H1 (cell line): ENCODE measurements around the gene EEF1AKMT3. TPM values are rescaled to one million over a fixed set of nuclear protein-coding genes. Genes with fewer than 3 reads are reported as not detected.

ENCODE experiments used
- CTCF ChIA-PET: fragments of 300-600 bp; sonication (Branson Sonifier 250); formaldehyde crosslinking; loops from one replicate; lab custom pipeline; 2021; ENCODE audit not compliant: partially characterized antibody; lab: Charles Lee
- POLR2A ChIA-PET: fragments of 300-600 bp; sonication (Branson Sonifier 250); formaldehyde crosslinking; loops from one replicate; lab custom pipeline; 2021; ENCODE audit warnings: inconsistent platforms; ENCODE audit not compliant: partially characterized antibody; lab: Charles Lee
- DNase-seq, 2 experiments: peaks; one replicate each; pipeline versions ENCODE4 v3.0.0 to v3.0.0-alpha.2; 2010 to 2022; ENCODE audit warnings: low spot score in 2 of 2, low read depth in 1 of 2, mixed read lengths in 1 of 2
- FAIRE-seq: peaks from 2 replicates; lab custom pipeline; 2011; peaks lifted over from hg19 to GRCh38; lab: Jason Lieb, UNC
- H2AFZ ChIP-seq: 2 replicates; pipeline ENCODE4 v1.8.1; 2012; ENCODE audit warnings: low read length, inconsistent platforms
- H2AK5ac ChIP-seq: 2 replicates; pipeline ENCODE4 v1.6.1; 2013; ENCODE audit warnings: low read depth, low read length
- H2BK120ac ChIP-seq: replicated peaks from 2 replicates; pipeline ENCODE3; 2013; ENCODE audit warnings: low read depth, low read length, inconsistent platforms
- H2BK12ac ChIP-seq: 2 replicates; pipeline ENCODE4 v1.6.1; 2013; ENCODE audit warnings: low read depth, low read length
- H2BK15ac ChIP-seq: 2 replicates; pipeline ENCODE4 v1.6.1; 2013; ENCODE audit warnings: low read length
- H2BK20ac ChIP-seq: 2 replicates; pipeline ENCODE4 v1.6.1; 2013; ENCODE audit warnings: low read length
- H2BK5ac ChIP-seq: 2 replicates; pipeline ENCODE4 v1.6.1; 2013; ENCODE audit warnings: low read depth, low read length
- H3K14ac ChIP-seq: 2 replicates; pipeline ENCODE4 v1.6.1; 2013; ENCODE audit warnings: inconsistent platforms; ENCODE audit not compliant: insufficient read length
- H3K18ac ChIP-seq: 2 replicates; pipeline ENCODE4 v1.6.1; 2013; ENCODE audit warnings: low read length; ENCODE audit errors: extremely low read depth
- H3K23ac ChIP-seq: 2 replicates; pipeline ENCODE4 v1.6.1; 2013; ENCODE audit warnings: inconsistent platforms; ENCODE audit not compliant: insufficient read length
- H3K23me2 ChIP-seq: 2 replicates; pipeline ENCODE4 v1.6.1; 2013; ENCODE audit warnings: low read depth, low read length
- H3K27ac ChIP-seq: 2 replicates; pipeline ENCODE4 v1.6.1; 2011; ENCODE audit warnings: low read depth, low read length, inconsistent platforms
- H3K27me3 ChIP-seq, 4 experiments: replicated peaks in 1 of 4; 1 replicate in 1 of 4; 2 replicates in 3 of 4; pipeline versions ENCODE4 v1.6.1 to v1.8.1; 2011 to 2013; ENCODE audit warnings: low read length in 3 of 4, mild to moderate bottlenecking in 3 of 4, inconsistent platforms in 2 of 4, mixed read lengths in 2 of 4, moderate library complexity in 1 of 4; ENCODE audit not compliant: control insufficient read depth in 3 of 4, insufficient read depth in 3 of 4; ENCODE audit errors: extremely low read depth in 1 of 4
- H3K36me3 ChIP-seq, 4 experiments: 2 replicates each; pipeline versions ENCODE4 v1.6.1 to v1.8.1; 2011 to 2013; ENCODE audit warnings: mild to moderate bottlenecking in 4 of 4, low read length in 3 of 4, moderate library complexity in 2 of 4, control low read depth in 1 of 4, inconsistent platforms in 1 of 4; ENCODE audit not compliant: insufficient read depth in 4 of 4, control insufficient read depth in 2 of 4
- H3K4ac ChIP-seq: replicated peaks from 2 replicates; pipeline ENCODE3; 2013; ENCODE audit warnings: low read length, low read depth, mixed read lengths, inconsistent platforms; ENCODE audit not compliant: insufficient read length
- H3K4me1 ChIP-seq, 4 experiments: replicated peaks in 1 of 4; 1 replicate in 1 of 4; 2 replicates in 3 of 4; pipeline versions ENCODE4 v1.6.1 to v1.8.1; 2011 to 2013; ENCODE audit warnings: low read length in 3 of 4, inconsistent platforms in 2 of 4, mixed read lengths in 1 of 4; ENCODE audit not compliant: insufficient read depth in 4 of 4, control insufficient read depth in 3 of 4
- H3K4me2 ChIP-seq, 2 experiments: 2 replicates each; pipeline versions ENCODE4 v1.6.1 to v1.8.1; 2011 to 2013; ENCODE audit warnings: low read depth in 2 of 2, low read length in 2 of 2, control low read depth in 1 of 2, inconsistent platforms in 1 of 2, mild to moderate bottlenecking in 1 of 2; ENCODE audit not compliant: insufficient read depth in 1 of 2
- H3K4me3 ChIP-seq, 4 experiments: fragments of 200-600, 300-600 bp in 1 of 4; sonication (generic), shearing (Covaris generic), sonication (Bioruptor Twin) in 1 of 4; 2 replicates each; pipeline versions ENCODE4 v1.5.1 to v1.8.1; 2011 to 2016; ENCODE audit warnings: low read length in 4 of 4, low read depth in 3 of 4, control low read depth in 2 of 4, inconsistent platforms in 2 of 4, mild to moderate bottlenecking in 2 of 4, mixed read lengths in 1 of 4, moderate library complexity in 1 of 4; ENCODE audit not compliant: insufficient read depth in 2 of 4; ENCODE audit errors: extremely low read depth in 1 of 4
- H3K56ac ChIP-seq: replicated peaks from 2 replicates; pipeline ENCODE3; 2013; ENCODE audit warnings: low read depth, mild to moderate bottlenecking, mixed read lengths, low read length, inconsistent platforms; ENCODE audit not compliant: insufficient read length
- H3K79me1 ChIP-seq: 2 replicates; pipeline ENCODE4 v1.6.1; 2013; ENCODE audit warnings: low read depth, low read length, control low read depth
- H3K79me2 ChIP-seq, 2 experiments: 2 replicates each; pipeline versions ENCODE4 v1.6.1 to v1.8.1; 2012 to 2013; ENCODE audit warnings: low read length in 2 of 2, mild to moderate bottlenecking in 2 of 2, inconsistent platforms in 1 of 2; ENCODE audit not compliant: insufficient read depth in 2 of 2, control insufficient read depth in 1 of 2
- H3K9ac ChIP-seq, 4 experiments: replicated peaks in 1 of 4; 1 replicate in 1 of 4; 2 replicates in 3 of 4; pipeline versions ENCODE4 v1.6.1 to v1.8.1; 2011 to 2013; ENCODE audit warnings: low read depth in 3 of 4, low read length in 3 of 4, control low read depth in 2 of 4, mild to moderate bottlenecking in 2 of 4, moderate library complexity in 2 of 4, inconsistent platforms in 1 of 4; ENCODE audit errors: extremely low read depth in 1 of 4
- H3K9me3 ChIP-seq, 2 experiments: 2 replicates each; pipeline versions ENCODE4 v1.6.1 to v1.8.1; 2012 to 2013; ENCODE audit warnings: mild to moderate bottlenecking in 2 of 2, moderate library complexity in 2 of 2, control low read depth in 1 of 2, inconsistent platforms in 1 of 2, low read depth in 1 of 2, low read length in 1 of 2, mixed read lengths in 1 of 2; ENCODE audit not compliant: insufficient read depth in 2 of 2
- H4K20me1 ChIP-seq, 2 experiments: replicated peaks in 1 of 2; 2 replicates each; pipeline versions ENCODE3 to v1.8.1; 2011 to 2013; ENCODE audit warnings: inconsistent platforms in 2 of 2, low read length in 2 of 2, mild to moderate bottlenecking in 1 of 2; ENCODE audit not compliant: insufficient read depth in 2 of 2, control insufficient read depth in 1 of 2
- H4K5ac ChIP-seq: 2 replicates; pipeline ENCODE4 v1.6.1; 2013; ENCODE audit warnings: low read length, low read depth, mixed read lengths, inconsistent platforms; ENCODE audit not compliant: insufficient read length
- H4K8ac ChIP-seq: 2 replicates; pipeline ENCODE4 v1.8.0; 2013; ENCODE audit warnings: mild to moderate bottlenecking, moderate library complexity, low read length, inconsistent platforms; ENCODE audit not compliant: insufficient read depth; ENCODE audit errors: extremely low read depth
- H4K91ac ChIP-seq: replicated peaks from 2 replicates; pipeline ENCODE3; 2013; ENCODE audit warnings: low read length, mixed read lengths, inconsistent platforms; ENCODE audit not compliant: insufficient read length
- BCL11A ChIP-seq, 2 experiments: IDR thresholded peaks; one replicate each; pipeline ENCODE4 v1.6.1; 2011; ENCODE audit warnings: low read depth in 2 of 2, low read length in 2 of 2, mild to moderate bottlenecking in 2 of 2
- BRCA1 ChIP-seq: IDR thresholded peaks from 2 replicates; pipeline ENCODE4 v1.6.1; 2012; ENCODE audit warnings: low read depth, low read length, improper control_type of control experiment
- CHD1 ChIP-seq: IDR thresholded peaks from 2 replicates; pipeline ENCODE4 v1.6.1; 2012; ENCODE audit warnings: low read depth, low read length, improper control_type of control experiment
- CREB1 ChIP-seq: IDR thresholded peaks from 2 replicates; pipeline ENCODE4 v1.6.1; 2012; ENCODE audit warnings: inconsistent platforms
- EGR1 ChIP-seq: IDR thresholded peaks from 2 replicates; pipeline ENCODE4 v1.6.1; 2011; ENCODE audit warnings: low read depth, low read length, borderline replicate concordance
- JUN ChIP-seq: IDR thresholded peaks from 2 replicates; pipeline ENCODE4 v1.6.1; 2011; ENCODE audit warnings: low read depth, mild to moderate bottlenecking, improper control_type of control experiment, low read length
- KDM5A ChIP-seq: fragments of 200-600 bp; IDR thresholded peaks from 2 replicates; pipeline ENCODE4 v1.7.1; 2012; ENCODE audit warnings: mild to moderate bottlenecking, low read length, inconsistent platforms, mixed read lengths
- POLR2A ChIP-seq, 2 experiments: IDR thresholded peaks; 1 replicate in 1 of 2; 2 replicates in 1 of 2; pipeline ENCODE4 v1.6.1; 2011; ENCODE audit warnings: low read depth in 2 of 2, low read length in 2 of 2, mild to moderate bottlenecking in 2 of 2; ENCODE audit errors: control extremely low read depth in 1 of 2
- RBBP5 ChIP-seq: IDR thresholded peaks from 2 replicates; pipeline ENCODE4 v1.7.1; 2012; ENCODE audit warnings: low read depth, mild to moderate bottlenecking, inconsistent platforms, low read length, moderate library complexity, borderline replicate concordance
- SAP30 ChIP-seq: fragments of 300-600 bp; sonication (generic); IDR thresholded peaks from 2 replicates; pipeline ENCODE4 v1.7.1; 2012; ENCODE audit warnings: low read length, moderate library complexity, mild to moderate bottlenecking, inconsistent platforms; ENCODE audit not compliant: insufficient read depth, insufficient replicate concordance
- SP1 ChIP-seq: IDR thresholded peaks from 2 replicates; pipeline ENCODE4 v1.6.1; 2011; ENCODE audit warnings: low read depth, low read length
- SP4 ChIP-seq: IDR thresholded peaks from 2 replicates; pipeline ENCODE4 v1.6.1; 2012; ENCODE audit warnings: low read length, inconsistent platforms
- TAF1 ChIP-seq: IDR thresholded peaks from 2 replicates; pipeline ENCODE4 v1.6.1; 2011; ENCODE audit warnings: mild to moderate bottlenecking, low read depth, low read length
- TBP ChIP-seq: IDR thresholded peaks from 2 replicates; pipeline ENCODE4 v1.6.1; 2011; ENCODE audit warnings: low read depth, low read length, improper control_type of control experiment
- ZNF274 ChIP-seq: IDR thresholded peaks from 2 replicates; pipeline ENCODE4 v1.7.0; 2012; ENCODE audit warnings: low read length, borderline replicate concordance; ENCODE audit errors: extremely low read depth
- WGBS, 2 experiments: shearing (Covaris generic) in 1 of 2; methylation state at CpG; one replicate each; pipeline versions ENCODE4 v1.1.6 to v1.1.7; 2013 to 2015; ENCODE audit warnings: low lambda C conversion rate in 2 of 2, mixed read lengths in 2 of 2, inconsistent platforms in 1 of 2, low coverage in 1 of 2, missing lambda C conversion rate in 1 of 2; ENCODE audit not compliant: insufficient replicate concordance in 2 of 2, insufficient coverage in 1 of 2, insufficient read length in 1 of 2; ENCODE audit errors: extremely low coverage in 1 of 2, missing lambda C conversion rate in 1 of 2; 5-methylcytosine and 5-hydroxymethylcytosine counted together
- polyA plus RNA-seq, 7 experiments: library from polyadenylated mRNA; depleted of rRNA in 3 of 7; stranded (reverse) in 5 of 7; unstranded in 2 of 7; fragments of >200 nt in 5 of 7; fragments of 200-250 nt in 2 of 7; gene quantifications; 1 replicate in 5 of 7; 2 replicates in 1 of 7; 4 replicates in 1 of 7; pipeline versions ENCODE4 v1.2.1 to v1.2.3, GENCODE V29; 2011 to 2013; ENCODE audit warnings: missing spikeins in 2 of 7, mixed read lengths in 2 of 7
- total RNA-seq: library from RNA; stranded (reverse); fragmentation: NEBNext Ultra II Directional; extraction: Animal tissue kit (Norgen Biotek cat#: 25700); gene quantifications from 2 replicates; pipeline ENCODE4 v1.2.1, GENCODE V29; 2021

The EEF1AKMT3 gene
- total and polyA plus RNA-seq, 2 of the 8 experiments (the other 6 are each of a cell fraction or from before 2014, with no cell fraction given): 3.1 to 4.4 TPM

GRCh38 chr12:57777911-57778310, 5.5 kb downstream of the EEF1AKMT3 start:
- POLR2A ChIA-PET: interaction anchor here (1.5 kb wide), 1 partner anchor 14 kb away, joined by 4 read pairs; no protein-coding TSS in a partner anchor

More at GRCh38 chr12:57777911-57778310, 5.5 kb downstream of the EEF1AKMT3 start:
- H3K79me2 ChIP-seq: peaks cover 0 to 3% of the 10 kb centered on the region in 2 experiments; a peak in 1 of 4 replicates
- H3K9ac ChIP-seq: no peak overlapping the region
- H2AK5ac ChIP-seq: no peak overlapping the region
- H2BK15ac ChIP-seq: no peak overlapping the region
- H3K79me1 ChIP-seq: no peaks in the 10 kb centered on the region
- no peak overlapping the region for H3K14ac ChIP-seq
- H3K9me3 ChIP-seq: no peaks in the 10 kb centered on the region
- no peak overlapping the region for H3K27ac ChIP-seq
- H3K27me3 ChIP-seq: peaks cover 0 to 4% (median 1%) of the 10 kb centered on the region in 4 experiments; a peak in 2 of 7 replicates
- H4K91ac ChIP-seq: no peak overlapping the region
- no peak overlapping the region for H3K18ac ChIP-seq
- H2BK5ac ChIP-seq: no peak overlapping the region
- H4K8ac ChIP-seq: no peak overlapping the region
- H4K20me1 ChIP-seq: no peaks in the 10 kb centered on the region
- no peaks in the 10 kb centered on the region for H3K4me1 ChIP-seq
- no peaks in the 10 kb centered on the region; a peak in 1 of 8 replicates for H3K36me3 ChIP-seq
- H3K4ac ChIP-seq: no peak overlapping the region
- CTCF ChIA-PET: interaction anchor here (0.7 to 4.7 kb wide), 5 partner anchors 11 to 175 kb away, joined by 3 to 28 read pairs (median 14); partner anchors contain the start of gene CYP27B1
- H3K4me2 ChIP-seq: no peak overlapping the region
- FAIRE-seq (no peak), DNase-seq (no peak)
- H3K23ac ChIP-seq: no peak overlapping the region
- H3K4me3 ChIP-seq: no peak overlapping the region
- 92% methylated on average over 7 of the region's 7 CpGs; no CpG with 5 or more reads in 1 of the 2 experiments for WGBS, 2 experiments
- TF ChIP-seq SP1 (no peak), BRCA1 (no peak), ZNF274 (no peak), BCL11A (IDR thresholded peaks at IDR 0.05; ENCODE audit: low read depth in 2 of 2, low read length in 2 of 2) (no peak), SP4 (no peak), TBP (no peak), EGR1 (no peak), JUN (no peak), SAP30 (no peak), RBBP5 (no peak), CREB1 (no peak), TAF1 (no peak), POLR2A (IDR thresholded peaks at IDR 0.05; ENCODE audit: control extremely low read depth in 1 of 2, low read depth in 2 of 2, low read length in 2 of 2) (no peak), CHD1 (no peak), KDM5A (no peak)
- no peak overlapping the region for H2BK120ac ChIP-seq
- peaks cover 2% of the 10 kb centered on the region; the same call in 1 of the 2 replicates for H3K23me2 ChIP-seq
- H2AFZ ChIP-seq: no peak overlapping the region
- H3K56ac ChIP-seq: no peak overlapping the region
- H2BK12ac ChIP-seq: no peak overlapping the region
- H4K5ac ChIP-seq: no peak overlapping the region
- H2BK20ac ChIP-seq: no peak overlapping the region
